ENCODE measurements around the gene EIF1.

GRCh38 chr17:41658846-41659245 is 29.8 kb upstream of the EIF1 start:
- no peak for TF ChIP-seq RFX5 (IDR thresholded peaks at IDR 0.05)
- no peak for TF ChIP-seq GATA3 (IDR thresholded peaks at IDR 0.05; ENCODE audit: borderline replicate concordance)
- TF ChIP-seq POLR2AphosphoS2 (conservative IDR thresholded peaks at IDR 0.05; ENCODE audit: low read length): no peak
- no peak for TF ChIP-seq BHLHE40 (IDR thresholded peaks at IDR 0.05; ENCODE audit: low read depth, low read length)
- TF ChIP-seq POLR2A (IDR thresholded peaks at IDR 0.05; ENCODE audit: low read length): no peak
